HUES48 (cell line): ENCODE measurements around the gene LSM14B.
A peak's percentile ranks its signal among the peaks of the same experiment; 100 is the strongest.
"Not testable (repeated sequence)": the region's sequence is repeated elsewhere in the genome, so short reads cannot be mapped to it uniquely, and the experiment has no call there.

Experiments
- H3K27ac ChIP-seq: one replicate; pipeline ENCODE4 v1.7.0; 2013; ENCODE audit warnings: low read depth, low read length, inconsistent platforms
- H3K27me3 ChIP-seq: 2 replicates; pipeline ENCODE4 v1.6.1; 2013; ENCODE audit warnings: mild to moderate bottlenecking, low read length; ENCODE audit not compliant: control insufficient read depth, insufficient read depth
- H3K36me3 ChIP-seq: 2 replicates; pipeline ENCODE4 v1.6.1; 2013; ENCODE audit warnings: low read length; ENCODE audit not compliant: control insufficient read depth, insufficient read depth
- H3K4me1 ChIP-seq: 2 replicates; pipeline ENCODE4 v1.6.1; 2013; ENCODE audit warnings: mild to moderate bottlenecking, low read length; ENCODE audit not compliant: control insufficient read depth, insufficient read depth
- H3K4me3 ChIP-seq: 2 replicates; pipeline ENCODE4 v1.5.1; 2013; ENCODE audit warnings: mild to moderate bottlenecking, low read depth, low read length
- H3K9ac ChIP-seq: 2 replicates; pipeline ENCODE4 v1.6.1; 2013; ENCODE audit warnings: mild to moderate bottlenecking, low read depth, low read length, moderate library complexity
- H3K9me3 ChIP-seq: 2 replicates; pipeline ENCODE4 v1.6.1; 2013; ENCODE audit warnings: low read length; ENCODE audit not compliant: control insufficient read depth, insufficient read depth

LSM14B gene

DNA sequence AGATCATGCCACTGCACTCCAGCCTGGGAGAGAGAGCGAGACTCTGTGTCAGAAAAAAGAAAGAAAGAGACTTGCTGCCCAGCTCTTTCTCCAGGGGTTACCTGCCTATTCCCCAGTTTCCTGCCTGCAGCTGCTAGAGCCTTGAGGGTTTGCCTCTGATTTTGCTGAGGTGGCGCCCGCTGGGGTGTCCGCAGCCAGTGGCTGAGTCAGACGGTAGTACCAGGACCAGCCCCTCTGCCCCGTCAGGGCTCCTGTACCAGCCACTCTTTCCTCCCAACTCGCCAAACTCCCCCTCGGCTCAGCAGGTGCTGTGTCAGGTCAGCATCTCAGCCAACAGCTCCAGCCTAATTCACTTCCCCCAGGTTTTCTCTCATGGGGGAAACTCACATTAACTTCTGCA is 7.4 kb upstream of the LSM14B start:
- Histone ChIP-seq H3K27ac (no peak overlapping the region), H3K27me3 (no peaks in the 10 kb centered on the region), H3K4me3 (no peak overlapping the region), H3K36me3 (no peaks in the 10 kb centered on the region), H3K4me1 (peaks cover 5% of the 10 kb centered on the region; the same call in 1 of the 2 replicates), H3K9me3 (peaks cover 5% of the 10 kb centered on the region; the same call in 1 of the 2 replicates), H3K9ac (no peak overlapping the region)

DNA sequence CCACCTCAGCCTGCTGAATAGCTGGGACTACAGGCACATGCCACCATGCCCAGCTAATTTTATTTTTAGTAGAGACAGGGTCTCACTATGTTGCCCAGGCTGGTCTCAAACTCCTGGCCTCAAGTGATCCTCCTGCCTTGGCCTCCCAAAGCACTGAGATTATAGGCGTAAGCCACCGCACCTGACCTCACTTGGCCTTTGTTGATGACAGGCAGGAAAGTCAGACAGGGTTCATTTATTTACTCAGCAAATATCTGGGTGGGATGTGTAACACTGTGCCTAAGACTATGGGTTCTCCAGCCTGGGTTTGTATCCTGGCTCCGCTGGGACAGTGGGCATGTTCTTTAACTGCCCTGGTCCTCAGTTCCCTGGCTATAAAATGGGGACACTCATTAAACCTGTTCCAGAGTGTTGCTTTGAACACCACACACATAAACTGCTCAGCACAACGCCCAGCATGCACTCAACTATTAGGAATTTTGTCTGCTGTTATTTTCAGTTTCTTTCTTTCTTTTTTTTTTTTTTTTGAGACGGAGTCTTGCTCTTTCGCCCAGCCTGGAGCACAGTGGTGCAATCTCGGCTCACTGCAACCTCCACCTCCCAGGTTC is 6.4 kb upstream of the LSM14B start:
- H3K4me3 ChIP-seq, H3K36me3 ChIP-seq, H3K27ac ChIP-seq, H3K4me1 ChIP-seq, H3K27me3 ChIP-seq, H3K9me3 ChIP-seq, H3K9ac ChIP-seq: not testable (repeated sequence)

DNA sequence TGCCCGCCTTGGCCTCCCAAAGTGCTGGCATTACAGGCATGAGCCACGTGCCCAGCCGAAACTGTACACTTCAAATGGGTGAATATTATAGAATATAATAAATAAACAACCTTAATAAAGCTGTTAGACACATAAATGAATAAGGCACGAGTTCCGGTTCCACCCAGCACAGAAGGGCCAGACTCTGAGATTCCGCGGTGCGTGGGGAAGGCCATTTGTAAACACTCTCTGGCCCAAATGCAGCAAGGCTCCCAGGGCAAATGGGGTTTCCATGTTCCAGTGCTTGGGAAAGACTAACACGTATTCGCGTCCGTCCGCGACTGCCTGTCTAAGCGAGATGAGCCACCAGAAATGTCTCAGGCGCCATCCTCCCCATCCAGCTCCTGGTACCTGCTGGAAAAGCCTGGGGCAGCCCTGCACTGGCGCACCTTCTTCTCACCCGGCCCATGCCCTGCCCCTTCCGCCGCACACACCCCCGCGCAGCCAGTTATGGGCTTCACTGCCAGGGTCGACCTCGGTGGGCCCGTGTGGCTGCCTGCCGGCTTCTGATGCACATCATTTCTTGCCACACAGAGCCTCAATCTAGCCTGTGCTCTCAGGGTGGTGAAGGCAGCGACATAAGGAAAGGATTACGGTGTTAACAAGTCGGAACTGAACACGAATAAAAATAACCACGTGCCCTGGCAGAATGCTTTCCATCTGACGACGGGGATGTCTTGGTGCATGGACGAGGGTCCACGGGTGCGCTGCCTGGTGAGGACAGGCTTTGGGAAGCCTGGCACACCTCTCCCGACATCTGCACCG is 5.5 kb upstream of the LSM14B start:
- Histone ChIP-seq H3K36me3 (no peaks in the 10 kb centered on the region), H3K4me1 (peaks cover 5% of the 10 kb centered on the region; the same call in 1 of the 2 replicates), H3K9ac (no peak overlapping the region), H3K9me3 (peaks cover 5% of the 10 kb centered on the region; the same call in 1 of the 2 replicates), H3K27me3 (no peaks in the 10 kb centered on the region), H3K4me3 (no peak overlapping the region), H3K27ac (no peak overlapping the region)

DNA sequence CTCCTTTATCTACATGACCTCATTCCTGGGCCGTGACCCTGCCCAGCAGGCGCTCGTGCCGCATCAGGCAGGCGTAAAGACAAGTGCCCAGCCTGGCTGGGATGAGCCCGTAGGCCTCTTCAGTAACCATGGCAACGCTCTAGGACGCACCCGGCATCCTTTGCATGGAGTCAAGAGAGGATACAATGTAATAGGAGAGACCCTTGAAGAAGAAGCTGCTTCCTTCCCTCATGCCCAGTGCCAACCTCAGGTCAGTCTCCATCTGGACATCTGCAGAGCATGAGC is 5.0 kb upstream of the LSM14B start:
- Histone ChIP-seq H3K4me3 (no peak overlapping the region), H3K27me3 (no peaks in the 10 kb centered on the region), H3K27ac (no peak overlapping the region), H3K9ac (no peak overlapping the region), H3K36me3 (no peaks in the 10 kb centered on the region), H3K9me3 (peaks cover 3% of the 10 kb centered on the region; the same call in 1 of the 2 replicates), H3K4me1 (peaks cover 5% of the 10 kb centered on the region; the same call in 1 of the 2 replicates)

DNA sequence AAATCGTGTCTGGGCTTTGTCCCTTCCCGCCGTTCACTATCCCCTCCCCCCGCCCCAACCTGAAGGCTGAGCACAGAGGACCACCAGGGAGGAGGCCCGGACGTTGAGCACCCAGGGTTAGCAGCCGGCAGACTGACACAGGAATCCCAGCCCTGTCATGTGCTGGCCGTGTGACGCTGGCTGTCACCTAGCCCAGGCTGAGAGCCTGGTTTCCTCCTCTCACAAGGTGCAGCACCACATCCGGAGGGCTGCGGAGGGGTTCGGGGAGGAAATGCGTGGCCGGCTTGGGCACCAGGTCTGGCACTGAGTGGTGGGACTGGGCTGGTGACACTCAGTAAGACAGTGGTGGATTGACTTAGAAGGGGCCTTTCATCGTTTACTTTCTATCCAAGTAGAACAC is 4.6 kb upstream of the LSM14B start:
- Histone ChIP-seq H3K9ac (no peak overlapping the region), H3K27ac (no peak overlapping the region), H3K9me3 (no peaks in the 10 kb centered on the region), H3K4me1 (peaks cover 5% of the 10 kb centered on the region; the same call in 1 of the 2 replicates), H3K4me3 (no peak overlapping the region), H3K27me3 (no peaks in the 10 kb centered on the region), H3K36me3 (no peaks in the 10 kb centered on the region)

DNA sequence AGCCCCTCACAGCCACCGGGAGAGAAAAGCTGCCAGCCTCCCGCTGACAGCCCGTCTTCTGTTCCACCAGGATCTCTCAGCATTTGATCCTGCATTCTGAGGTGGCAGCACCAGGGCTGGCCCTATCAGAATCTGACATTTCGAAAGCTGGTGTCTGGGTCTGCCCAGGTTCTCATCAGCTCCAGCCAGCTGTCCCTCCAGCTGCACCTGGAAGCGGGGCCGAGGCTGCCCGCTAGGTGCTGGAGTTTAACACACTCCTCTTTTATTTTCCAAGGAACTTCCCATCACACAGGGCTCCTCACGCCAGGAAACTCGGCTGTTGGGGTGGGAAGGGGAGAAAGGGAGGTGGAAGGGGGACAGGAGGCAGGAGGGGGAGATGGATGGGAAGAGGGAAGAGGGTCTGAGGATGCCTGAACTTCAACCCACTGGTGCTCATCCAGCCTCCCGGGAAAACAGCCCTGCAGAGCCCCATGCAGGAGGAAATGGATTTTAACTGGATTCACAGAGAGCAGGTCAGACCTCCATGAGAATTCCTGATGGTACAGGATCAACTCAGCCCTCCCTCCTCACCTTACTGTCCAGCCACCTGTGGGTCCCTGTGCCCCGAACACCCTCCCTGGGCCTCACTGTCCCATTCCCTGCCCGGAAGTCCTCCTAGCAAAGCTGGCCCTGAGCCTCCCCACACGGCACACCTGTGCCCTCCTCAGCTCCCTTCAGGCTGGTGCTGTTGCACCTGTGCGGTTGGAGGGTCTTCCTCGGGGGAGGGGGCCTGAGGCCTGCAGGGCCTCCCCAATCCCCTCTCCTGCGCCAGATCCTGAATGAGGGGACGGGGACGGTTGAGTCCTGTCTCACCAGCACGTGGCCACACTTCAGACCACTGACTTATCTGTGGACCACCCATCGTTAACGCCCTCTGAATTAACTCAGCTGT is 3.9 kb upstream of the LSM14B start:
- Histone ChIP-seq H3K4me1 (peaks cover 5% of the 10 kb centered on the region; the same call in 1 of the 2 replicates), H3K27me3 (no peaks in the 10 kb centered on the region), H3K36me3 (no peaks in the 10 kb centered on the region), H3K4me3 (no peak overlapping the region), H3K9ac (no peak overlapping the region), H3K9me3 (no peaks in the 10 kb centered on the region), H3K27ac (no peak overlapping the region)

DNA sequence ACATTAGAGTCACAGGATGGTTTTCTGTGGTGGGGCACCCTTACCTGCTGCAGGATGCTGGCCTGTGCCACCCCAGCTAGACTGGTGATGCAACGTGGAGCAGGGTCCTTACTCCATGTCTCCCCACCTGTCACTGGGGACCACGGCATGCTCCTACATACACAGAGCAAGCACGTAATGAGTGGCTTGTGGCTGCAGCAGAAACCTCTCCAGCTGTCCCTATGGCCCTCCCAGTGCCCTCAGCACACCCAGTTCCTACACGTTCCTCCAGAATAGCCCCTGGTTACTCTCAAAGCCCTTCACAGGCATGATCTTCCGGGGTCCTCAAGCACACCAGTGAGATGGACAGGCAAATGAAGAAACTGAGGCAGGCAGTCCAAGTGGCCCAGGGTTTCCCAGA is 3.2 kb upstream of the LSM14B start:
- no peaks in the 10 kb centered on the region for H3K27me3 ChIP-seq
- no peak overlapping the region for H3K9ac ChIP-seq
- H3K9me3 ChIP-seq, result no peaks in the 10 kb centered on the region
- peaks cover 3% of the 10 kb centered on the region for H3K36me3 ChIP-seq
- H3K4me3 ChIP-seq, result no peak overlapping the region
- H3K27ac ChIP-seq, result no peak overlapping the region
- peaks cover 5% of the 10 kb centered on the region; the same call in 1 of the 2 replicates for H3K4me1 ChIP-seq

DNA sequence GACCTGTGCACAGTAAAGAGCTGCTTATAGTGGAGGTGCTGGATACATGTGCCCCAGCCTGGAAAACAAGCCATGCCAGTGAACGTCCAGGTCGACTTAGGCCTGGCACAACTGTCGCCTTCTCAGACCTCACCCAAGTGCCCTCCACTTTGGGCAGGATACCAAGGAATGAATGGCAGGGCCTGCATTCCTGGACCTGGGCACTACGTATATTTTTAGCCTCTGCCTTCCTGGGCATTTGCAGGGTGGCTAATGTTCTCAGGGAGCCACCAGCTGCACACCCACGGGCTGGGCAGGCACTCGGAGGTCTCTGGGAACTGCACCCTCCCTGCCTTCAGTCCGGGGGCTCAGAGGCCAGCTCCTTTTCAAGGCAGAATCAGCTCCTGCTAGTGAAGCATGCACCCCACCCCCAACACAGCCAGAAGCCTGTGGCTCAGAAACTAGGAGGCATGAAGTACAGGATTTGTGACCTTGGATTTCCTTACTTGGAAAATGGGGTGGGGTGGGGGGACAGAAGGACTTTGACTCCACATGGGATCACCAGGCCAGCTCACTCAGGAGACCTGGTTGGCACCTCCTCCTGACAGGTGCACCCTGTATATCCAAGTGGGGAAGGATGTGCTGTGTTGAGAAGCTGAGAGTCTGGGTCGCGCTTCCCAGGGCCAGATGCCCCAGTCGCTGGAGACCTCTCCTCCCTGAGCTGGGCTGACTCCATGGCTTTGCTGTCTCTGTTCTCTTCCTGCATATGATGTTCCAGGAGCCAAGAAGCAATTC is 2.5 kb upstream of the LSM14B start:
- H3K9ac ChIP-seq, result no peak overlapping the region
- H3K27ac ChIP-seq, result no peak overlapping the region
- H3K4me1 ChIP-seq, result peaks cover 4% of the 10 kb centered on the region; the same call in 1 of the 2 replicates
- H3K27me3 ChIP-seq, result no peaks in the 10 kb centered on the region
- no peak overlapping the region for H3K4me3 ChIP-seq
- peaks cover 9% of the 10 kb centered on the region for H3K36me3 ChIP-seq
- H3K9me3 ChIP-seq, result no peaks in the 10 kb centered on the region

DNA sequence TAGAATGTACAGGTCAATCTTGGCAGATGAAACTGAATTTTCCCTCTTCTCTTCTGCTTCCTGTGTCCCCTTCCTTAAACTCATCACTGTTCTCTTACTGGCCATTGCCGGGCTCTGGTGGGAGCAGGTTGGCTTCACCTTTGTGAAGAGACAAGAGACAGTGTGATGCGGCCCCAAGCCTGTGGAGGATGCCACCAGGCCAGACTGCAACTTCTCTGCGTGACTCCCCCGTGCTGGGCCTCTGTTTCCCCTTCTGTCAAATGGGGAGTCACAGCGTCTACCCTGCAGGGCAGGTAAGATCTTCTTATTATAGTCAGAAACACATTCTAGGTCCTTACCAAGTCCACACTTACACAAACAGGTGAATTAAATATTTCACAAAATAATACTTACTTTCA is 1.9 kb upstream of the LSM14B start:
- H3K9me3 ChIP-seq, result no peaks in the 10 kb centered on the region
- H3K4me3 ChIP-seq, result no peak overlapping the region
- no peaks in the 10 kb centered on the region for H3K27me3 ChIP-seq
- H3K36me3 ChIP-seq, result peaks cover 15% of the 10 kb centered on the region
- H3K9ac ChIP-seq, result no peak overlapping the region
- no peak overlapping the region for H3K27ac ChIP-seq
- H3K4me1 ChIP-seq, result no peaks in the 10 kb centered on the region; the same call in 1 of the 2 replicates

DNA sequence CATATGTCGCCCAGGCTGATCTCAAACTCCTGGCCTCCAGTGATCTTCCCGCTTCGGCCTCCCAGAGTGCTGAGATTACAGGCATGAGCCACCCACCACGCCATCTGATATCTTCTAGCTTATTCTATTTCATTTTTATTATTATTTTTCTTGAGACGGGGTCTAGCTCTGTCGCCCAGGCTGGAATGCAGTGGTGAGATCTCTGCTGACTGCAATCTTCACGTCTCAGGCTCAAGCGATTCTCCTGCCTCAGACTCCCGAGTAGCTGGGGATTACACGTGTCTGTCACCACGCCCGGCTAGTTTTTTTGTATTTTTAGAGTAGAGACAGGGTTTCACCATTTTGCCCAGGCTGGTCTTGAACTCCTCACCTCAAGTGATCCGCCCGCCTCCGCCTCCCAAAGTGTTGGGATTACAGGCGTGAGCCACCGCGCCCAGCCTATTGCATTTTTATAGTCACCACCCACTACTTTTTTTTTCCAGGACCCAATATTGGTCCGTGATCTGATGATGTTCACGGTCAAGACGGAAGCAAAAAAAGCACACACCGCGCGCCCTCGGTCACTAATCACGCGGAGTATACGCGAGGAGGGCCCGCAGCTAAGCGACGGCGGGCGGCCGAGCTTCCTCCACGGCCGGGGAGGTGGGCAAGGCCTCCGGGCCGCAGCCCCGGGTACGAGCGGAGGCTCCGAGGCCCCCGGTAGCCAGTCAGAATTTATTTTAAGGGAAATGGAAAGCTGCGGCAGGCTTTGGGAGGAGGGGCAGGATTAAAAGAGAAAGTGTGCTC is 1.1 kb upstream of the LSM14B start:
- peaks cover 23% of the 10 kb centered on the region for H3K36me3 ChIP-seq
- peak overlapping the region; percentile 71 for H3K4me3 ChIP-seq
- H3K27ac ChIP-seq, result peak overlapping the region; percentile 91
- no peaks in the 10 kb centered on the region for H3K27me3 ChIP-seq
- no peaks in the 10 kb centered on the region; the same call in 1 of the 2 replicates for H3K4me1 ChIP-seq
- peak overlapping the region; percentile 63 for H3K9ac ChIP-seq
- no peaks in the 10 kb centered on the region for H3K9me3 ChIP-seq
